Effector CD4-positive, alpha-beta T cell (primary cell): ENCODE data around the gene FAM83D.

Source experiments
- DNase-seq: peaks from one replicate; pipeline ENCODE4 v3.0.0-alpha.2; 2020

The FAM83D gene

GRCh38 chr20:38895098-38895949, 30.9 kb upstream of the FAM83D start:
- DNase-seq: no peak

- DNase-seq: no peak
These were observed 30.1 kb upstream of the FAM83D start for GRCh38 chr20:38896009-38896594.

- DNase-seq: no peak
These were observed 28.9 kb upstream of the FAM83D start for GRCh38 chr20:38897267-38897666.

- no peak for DNase-seq
These were observed 25.6 kb upstream of the FAM83D start for GRCh38 chr20:38900606-38901005.

- no peak for DNase-seq
These were observed 23.6 kb upstream of the FAM83D start for GRCh38 chr20:38902601-38903000.

GRCh38 chr20:38903335-38903734, 22.9 kb upstream of the FAM83D start:
- DNase-seq: no peak

- DNase-seq: no peak
These were observed 20.8 kb upstream of the FAM83D start for GRCh38 chr20:38905375-38905774.

GRCh38 chr20:38907918-38908677, 18.1 kb upstream of the FAM83D start:
- no peak for DNase-seq

- no peak for DNase-seq
These were observed 10.9 kb upstream of the FAM83D start for GRCh38 chr20:38915355-38915754.

GRCh38 chr20:38917657-38918056, 8.6 kb upstream of the FAM83D start:
- no peak for DNase-seq

GRCh38 chr20:38918172-38918571, 8.0 kb upstream of the FAM83D start:
- DNase-seq: no peak

- DNase-seq: no peak
These were observed 6.5 kb upstream of the FAM83D start for GRCh38 chr20:38919683-38920082.

GRCh38 chr20:38920411-38920810, 5.8 kb upstream of the FAM83D start:
- DNase-seq: no peak

- DNase-seq: no peak
These were observed 5.4 kb upstream of the FAM83D start for GRCh38 chr20:38920851-38921250.

- DNase-seq: no peak
These were observed 1.5 kb upstream of the FAM83D start for GRCh38 chr20:38924718-38925117.

GRCh38 chr20:38926934-38927616, 858 bp downstream of the FAM83D start:
- no peak for DNase-seq

- no peak for DNase-seq
These were observed 1.8 kb downstream of the FAM83D start for GRCh38 chr20:38927902-38928578.

- DNase-seq: no peak
These were observed 4.0 kb downstream of the FAM83D start for GRCh38 chr20:38930242-38930569.

GRCh38 chr20:38931984-38932383, 5.8 kb downstream of the FAM83D start:
- no peak for DNase-seq

- DNase-seq: no peak
These were observed 6.4 kb downstream of the FAM83D start for GRCh38 chr20:38932457-38933120.

- no peak for DNase-seq
These were observed 8.3 kb downstream of the FAM83D start for GRCh38 chr20:38934530-38934929.

GRCh38 chr20:38935285-38935684, 9.1 kb downstream of the FAM83D start:
- DNase-seq: no peak
